OCI-LY1 (cell line): ENCODE measurements around the gene FMN1.

ENCODE experiments used
- EZH2 ChIP-seq: fragments of 200-600 bp; sonication (generic), shearing (Covaris generic); IDR thresholded peaks from 2 replicates; pipeline ENCODE4 v1.8.0; 2017; ENCODE audit warnings: borderline replicate concordance, mixed run types, mild to moderate bottlenecking, antibody characterized with exemption, low read length, moderate library complexity, mixed read lengths
- TF ChIP-seq, protein P1 (sequence below): fragments of 200-600 bp; sonication (generic), shearing (Covaris generic); IDR thresholded peaks from 2 replicates; pipeline ENCODE4 v1.5.1; 2017; ENCODE audit warnings: mild to moderate bottlenecking, antibody characterized with exemption, low read length, moderate library complexity, mixed read lengths

DNA sequence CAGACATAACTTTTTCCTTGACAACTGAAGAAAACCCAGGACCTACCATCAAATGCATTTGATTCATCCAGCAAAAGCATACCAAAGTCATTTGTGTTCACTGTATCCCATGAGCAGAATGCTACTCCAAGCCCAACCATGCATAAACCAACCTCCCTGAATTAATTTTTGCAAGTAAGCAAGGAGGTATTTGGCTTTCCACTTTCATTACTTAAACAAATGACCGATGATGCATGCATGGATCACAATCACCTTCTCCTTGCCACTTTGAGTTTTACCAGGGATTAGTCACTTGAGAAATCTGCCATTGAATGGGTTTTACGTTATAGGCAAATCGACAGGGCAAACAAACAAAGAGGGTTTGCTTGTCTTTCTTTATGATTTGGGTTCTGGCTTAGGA is 214.8 kb downstream of the FMN1 start:
- TF ChIP-seq, protein P1, sequence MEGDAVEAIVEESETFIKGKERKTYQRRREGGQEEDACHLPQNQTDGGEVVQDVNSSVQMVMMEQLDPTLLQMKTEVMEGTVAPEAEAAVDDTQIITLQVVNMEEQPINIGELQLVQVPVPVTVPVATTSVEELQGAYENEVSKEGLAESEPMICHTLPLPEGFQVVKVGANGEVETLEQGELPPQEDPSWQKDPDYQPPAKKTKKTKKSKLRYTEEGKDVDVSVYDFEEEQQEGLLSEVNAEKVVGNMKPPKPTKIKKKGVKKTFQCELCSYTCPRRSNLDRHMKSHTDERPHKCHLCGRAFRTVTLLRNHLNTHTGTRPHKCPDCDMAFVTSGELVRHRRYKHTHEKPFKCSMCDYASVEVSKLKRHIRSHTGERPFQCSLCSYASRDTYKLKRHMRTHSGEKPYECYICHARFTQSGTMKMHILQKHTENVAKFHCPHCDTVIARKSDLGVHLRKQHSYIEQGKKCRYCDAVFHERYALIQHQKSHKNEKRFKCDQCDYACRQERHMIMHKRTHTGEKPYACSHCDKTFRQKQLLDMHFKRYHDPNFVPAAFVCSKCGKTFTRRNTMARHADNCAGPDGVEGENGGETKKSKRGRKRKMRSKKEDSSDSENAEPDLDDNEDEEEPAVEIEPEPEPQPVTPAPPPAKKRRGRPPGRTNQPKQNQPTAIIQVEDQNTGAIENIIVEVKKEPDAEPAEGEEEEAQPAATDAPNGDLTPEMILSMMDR: no peak
- TF ChIP-seq EZH2: no peak
